SHP77 (cell line): ENCODE measurements around the gene SYNPR.

Source experiments
- DNase-seq, 2 experiments: peaks; one replicate each; lab custom pipeline; 2025; lab: John Stamatoyannopoulos, UW

Gene SYNPR

GRCh38 chr3:63384382-63384781, 106.3 kb downstream of the SYNPR start:
- no peak for DNase-seq

GRCh38 chr3:63385629-63386028, 107.5 kb downstream of the SYNPR start:
- no peak for DNase-seq

- no peak for DNase-seq
Measured at GRCh38 chr3:63386568-63386967, 108.5 kb downstream of the SYNPR start.

- no peak for DNase-seq
Measured at GRCh38 chr3:63387568-63387967, 109.5 kb downstream of the SYNPR start.

- no peak for DNase-seq
Measured at GRCh38 chr3:63390710-63391230, 112.7 kb downstream of the SYNPR start.

- no peak for DNase-seq
Measured at GRCh38 chr3:63395960-63396359, 117.9 kb downstream of the SYNPR start.

GRCh38 chr3:63400246-63400860, 122.2 kb downstream of the SYNPR start:
- DNase-seq, result no peak

- no peak for DNase-seq
Measured at GRCh38 chr3:63405882-63406281, 127.8 kb downstream of the SYNPR start.

- no peak for DNase-seq
Measured at GRCh38 chr3:63413523-63413922, 135.4 kb downstream of the SYNPR start.

- DNase-seq, result no peak
Measured at GRCh38 chr3:63414607-63415006, 136.5 kb downstream of the SYNPR start.

GRCh38 chr3:63429905-63430304, 151.8 kb downstream of the SYNPR start:
- DNase-seq, result no peak

- DNase-seq, result no peak
Measured at GRCh38 chr3:63430875-63431274, 152.8 kb downstream of the SYNPR start.

- no peak for DNase-seq
Measured at GRCh38 chr3:63437858-63438257, 159.8 kb downstream of the SYNPR start.

GRCh38 chr3:63438826-63439371, 160.8 kb downstream of the SYNPR start:
- DNase-seq, result no peak

GRCh38 chr3:63441262-63441661, 163.2 kb downstream of the SYNPR start:
- no peak for DNase-seq

GRCh38 chr3:63442918-63443317, 164.8 kb downstream of the SYNPR start:
- DNase-seq, result no peak

- no peak for DNase-seq
Measured at GRCh38 chr3:63450023-63450422, 171.9 kb downstream of the SYNPR start.

- DNase-seq, result no peak
Measured at GRCh38 chr3:63450634-63451363, 172.7 kb downstream of the SYNPR start.

- DNase-seq, result no peak
Measured at GRCh38 chr3:63456901-63457300, 178.8 kb downstream of the SYNPR start.

- DNase-seq, result no peak
Measured at GRCh38 chr3:63458405-63458804, 180.3 kb downstream of the SYNPR start.

- DNase-seq, result no peak
Measured at GRCh38 chr3:63462732-63463131, 184.6 kb downstream of the SYNPR start.

- DNase-seq, result no peak
Measured at GRCh38 chr3:63467392-63467791, 189.3 kb downstream of the SYNPR start.

- no peak for DNase-seq
Measured at GRCh38 chr3:63470745-63471144, 192.6 kb downstream of the SYNPR start.
